ENCODE measurements around the gene MKS1.

MKS1 gene

GRCh38 chr17:58244963-58245362 is 25.9 kb upstream of the MKS1 start:
- no peak for DNase-seq (ENCODE audit: low read depth)

- no peak for DNase-seq (ENCODE audit: low read depth)
Observed at GRCh38 chr17:58242171-58242784, 23.2 kb upstream of the MKS1 start.

- DNase-seq (ENCODE audit: low read depth), result no peak
Observed at GRCh38 chr17:58239987-58240386, 20.9 kb upstream of the MKS1 start.

GRCh38 chr17:58238147-58238634 is 19.1 kb upstream of the MKS1 start, which contains the start of gene LPO:
Gene LPO (plus strand): TSS chr17:58238584. CDS start chr17:58242980, 4,396 bp downstream.
- no peak for DNase-seq (ENCODE audit: low read depth)

GRCh38 chr17:58236394-58236793 is 17.3 kb upstream of the MKS1 start:
- no peak for DNase-seq (ENCODE audit: low read depth)

GRCh38 chr17:58235821-58236220 is 16.8 kb upstream of the MKS1 start:
- DNase-seq (ENCODE audit: low read depth), result no peak

GRCh38 chr17:58234512-58234911 is 15.5 kb upstream of the MKS1 start:
- DNase-seq (ENCODE audit: low read depth), result no peak

- DNase-seq (ENCODE audit: low read depth), result no peak
Observed at GRCh38 chr17:58233543-58233942, 14.5 kb upstream of the MKS1 start.

GRCh38 chr17:58232707-58233156 is 13.7 kb upstream of the MKS1 start:
- no peak for DNase-seq (ENCODE audit: low read depth)

GRCh38 chr17:58231641-58232040 is 12.6 kb upstream of the MKS1 start:
- DNase-seq (ENCODE audit: low read depth), result no peak

- DNase-seq (ENCODE audit: low read depth), result no peak
Observed at GRCh38 chr17:58229881-58230280, 10.8 kb upstream of the MKS1 start.

- DNase-seq (ENCODE audit: low read depth), result no peak
Observed at GRCh38 chr17:58229384-58229783, 10.3 kb upstream of the MKS1 start.

- no peak for DNase-seq (ENCODE audit: low read depth)
Observed at GRCh38 chr17:58228679-58229078, 9.6 kb upstream of the MKS1 start.

- no peak for DNase-seq (ENCODE audit: low read depth)
Observed at GRCh38 chr17:58227733-58228132, 8.7 kb upstream of the MKS1 start.

- DNase-seq (ENCODE audit: low read depth), result no peak
Observed at GRCh38 chr17:58224315-58224714, 5.3 kb upstream of the MKS1 start.

GRCh38 chr17:58219789-58220183 is 731 bp upstream of the MKS1 start:
- DNase-seq (ENCODE audit: low read depth), result no peak

GRCh38 chr17:58217766-58218165 is 1.3 kb downstream of the MKS1 start:
- no peak for DNase-seq (ENCODE audit: low read depth)

- DNase-seq (ENCODE audit: low read depth), result no peak
Observed at GRCh38 chr17:58215685-58216084, 3.4 kb downstream of the MKS1 start.

GRCh38 chr17:58210922-58211321 is 8.1 kb downstream of the MKS1 start:
- DNase-seq (ENCODE audit: low read depth), result no peak

- DNase-seq (ENCODE audit: low read depth), result no peak
Observed at GRCh38 chr17:58208344-58208743, 10.7 kb downstream of the MKS1 start.

- no peak for DNase-seq (ENCODE audit: low read depth)
Observed at GRCh38 chr17:58207451-58207850, 11.6 kb downstream of the MKS1 start.

GRCh38 chr17:58205936-58206335 is 13.1 kb downstream of the MKS1 start:
- no peak for DNase-seq (ENCODE audit: low read depth)

- no peak for DNase-seq (ENCODE audit: low read depth)
Observed at GRCh38 chr17:58204796-58205195, 14.3 kb downstream of the MKS1 start.

GRCh38 chr17:58202859-58203258 is 16.2 kb downstream of the MKS1 start:
- DNase-seq (ENCODE audit: low read depth), result no peak

All from stimulated activated CD8-positive, alpha-beta memory T cell treated with anti-CD3 and anti-CD28 coated beads, Interleukin-12 subunit alpha, Interleukin-12 subunit beta, amount 100 ng/mL, for 4 hours (primary cell).